CD4-positive, alpha-beta T cell treated with Interleukin-10 for 1 hour (primary cell): ENCODE data around the gene CFAP107.
"Not testable (repeated sequence)": the region's sequence is repeated elsewhere in the genome, so short reads cannot be mapped to it uniquely, and the experiment has no call there.

Source experiments
- DNase-seq: peaks from one replicate; pipeline ENCODE4 v3.0.0-alpha.2; 2020

CFAP107 gene, protein sequence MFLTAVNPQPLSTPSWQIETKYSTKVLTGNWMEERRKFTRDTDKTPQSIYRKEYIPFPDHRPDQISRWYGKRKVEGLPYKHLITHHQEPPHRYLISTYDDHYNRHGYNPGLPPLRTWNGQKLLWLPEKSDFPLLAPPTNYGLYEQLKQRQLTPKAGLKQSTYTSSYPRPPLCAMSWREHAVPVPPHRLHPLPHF

DNA sequence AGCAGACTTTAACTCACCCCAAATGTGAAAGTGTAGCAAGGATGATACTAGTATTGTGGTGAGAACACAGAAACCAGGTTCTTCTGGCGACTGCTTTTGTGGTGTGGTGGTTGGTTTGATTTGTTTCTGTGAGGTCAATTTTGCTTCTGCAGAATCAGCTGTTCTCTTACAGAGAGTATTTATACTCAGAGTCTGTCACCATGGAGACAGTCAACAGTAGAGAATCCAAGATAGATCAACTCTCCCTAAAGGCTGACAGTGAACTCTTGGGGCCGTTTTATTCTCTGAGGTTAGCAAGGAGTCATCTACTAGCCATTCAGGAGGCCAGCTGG lies at the start of gene CFAP107:
Gene CFAP107, plus strand, starts transcription at position 209 of the 332 bp plus-strand sequence. CDS start 231 bp downstream, outside the sequence.
- DNase-seq = no peak

- DNase-seq = no peak
These were observed 49.3 kb upstream of the CFAP107 start for GRCh38 chr1:12696658-12697057.

DNA sequence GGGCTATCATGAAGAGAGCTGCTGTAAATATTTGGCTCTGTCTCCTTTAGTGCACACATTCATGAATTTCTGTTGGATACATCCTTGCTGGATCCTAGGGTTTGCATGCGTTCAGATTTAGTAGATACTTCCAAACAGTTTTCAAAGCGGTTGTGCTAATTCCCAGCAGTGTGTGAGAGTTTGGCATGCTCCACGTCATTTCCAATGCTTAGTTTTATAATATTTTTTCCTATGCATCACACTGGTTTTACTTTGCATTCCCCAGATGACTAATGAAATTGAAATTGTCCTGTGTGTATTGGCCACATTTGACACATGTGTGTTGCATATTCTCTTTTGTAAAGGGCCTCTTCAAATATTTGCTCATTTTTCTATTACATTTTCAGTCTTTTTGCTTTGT lies 48.6 kb upstream of the CFAP107 start:
- no peak for DNase-seq

- no peak for DNase-seq
These were observed 42.1 kb upstream of the CFAP107 start for GRCh38 chr1:12703821-12704451.

DNA sequence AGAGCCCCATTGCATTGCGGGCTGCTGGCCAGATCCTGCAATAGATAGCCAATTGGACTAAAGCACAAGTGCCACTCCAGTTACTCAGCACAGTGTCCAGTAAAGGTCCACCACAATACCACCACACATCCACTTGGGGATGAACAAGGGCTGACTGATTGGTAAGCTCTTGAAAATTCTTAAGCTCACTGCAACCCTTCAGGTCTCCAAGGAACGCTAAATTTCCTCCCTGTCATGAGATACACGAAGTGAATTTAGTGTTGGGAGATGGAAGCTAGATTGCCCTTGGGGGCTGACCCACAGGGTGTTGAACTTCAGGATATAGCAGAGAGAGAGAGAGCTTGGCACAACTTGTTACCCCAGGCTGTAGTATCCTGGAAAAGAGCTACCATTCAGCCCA lies 39.9 kb upstream of the CFAP107 start:
- no peak for DNase-seq

DNA sequence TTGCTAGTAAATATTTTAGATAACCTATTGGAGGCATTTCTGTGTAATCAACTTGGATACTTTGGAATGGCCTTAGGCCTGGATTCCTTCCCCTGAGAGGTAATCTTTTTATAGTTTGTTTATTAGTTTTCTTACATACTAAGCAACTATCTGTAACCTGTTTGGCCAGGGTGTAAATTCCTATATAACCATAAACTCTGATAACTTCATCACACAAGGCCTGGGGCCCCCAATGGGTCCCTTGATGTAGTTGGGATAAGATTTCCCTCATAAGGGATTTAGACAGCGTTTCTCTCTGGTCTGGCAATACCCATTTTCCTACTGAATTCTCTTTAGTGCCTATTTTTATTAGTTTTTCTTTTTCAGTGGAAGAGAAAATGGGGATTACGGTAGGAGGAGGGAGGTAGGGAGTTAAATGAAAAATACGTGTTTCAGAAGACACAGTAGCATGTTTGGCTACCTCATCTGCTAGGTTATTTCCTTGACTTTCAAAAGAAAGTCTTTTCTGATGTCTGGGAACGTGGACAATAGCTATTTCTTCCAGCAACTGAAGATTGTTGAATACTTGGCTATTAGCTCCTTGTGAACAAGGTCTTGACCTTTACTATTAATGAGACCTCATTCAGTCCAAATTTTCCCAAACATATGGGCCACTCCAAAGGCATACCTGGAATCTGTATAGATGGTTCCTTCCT lies 37.5 kb upstream of the CFAP107 start:
- no peak for DNase-seq

- no peak for DNase-seq
These were observed 36.9 kb upstream of the CFAP107 start for GRCh38 chr1:12709091-12709491.

GRCh38 chr1:12709696-12710095 lies 36.3 kb upstream of the CFAP107 start:
- DNase-seq = no peak

DNA sequence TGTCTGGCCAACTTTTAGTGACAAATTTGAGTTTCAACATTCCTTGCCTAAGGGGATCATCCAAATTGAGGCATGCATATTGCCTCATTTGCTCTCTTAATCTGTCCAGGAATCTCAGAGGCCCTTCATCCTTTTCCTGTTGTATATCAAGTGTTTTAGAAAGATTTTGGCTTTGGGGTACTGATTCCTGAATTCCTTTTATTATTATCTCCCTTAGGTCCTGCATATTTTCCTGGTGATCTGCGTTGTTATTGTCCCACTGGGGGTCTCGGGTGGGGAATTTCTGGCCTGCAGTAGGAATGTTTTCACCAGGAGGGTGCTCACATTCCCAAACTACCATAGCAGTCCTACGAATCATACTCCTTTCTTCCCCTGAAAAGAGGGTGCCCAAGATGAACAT lies 34.5 kb upstream of the CFAP107 start:
- no peak for DNase-seq

DNA sequence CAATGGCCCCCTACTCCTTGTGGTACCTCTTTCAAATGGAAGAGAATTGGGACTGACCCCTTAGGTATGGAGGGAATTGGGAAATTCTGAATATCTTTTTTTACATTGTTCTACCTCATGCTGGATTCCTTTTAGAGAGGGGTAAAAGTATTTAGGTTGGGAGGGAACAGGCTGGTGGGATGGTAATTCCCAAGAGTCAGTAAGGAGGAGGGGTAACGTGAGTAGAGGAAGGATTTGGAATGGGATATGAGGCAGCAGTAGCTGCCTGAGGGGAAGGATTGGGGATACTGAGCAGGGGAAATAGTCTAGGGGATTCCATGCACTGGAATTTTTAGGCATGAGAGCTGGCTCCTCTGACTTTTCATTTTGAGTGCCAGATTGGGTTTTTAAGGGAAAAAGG lies 33.9 kb upstream of the CFAP107 start:
- DNase-seq = no peak

DNA sequence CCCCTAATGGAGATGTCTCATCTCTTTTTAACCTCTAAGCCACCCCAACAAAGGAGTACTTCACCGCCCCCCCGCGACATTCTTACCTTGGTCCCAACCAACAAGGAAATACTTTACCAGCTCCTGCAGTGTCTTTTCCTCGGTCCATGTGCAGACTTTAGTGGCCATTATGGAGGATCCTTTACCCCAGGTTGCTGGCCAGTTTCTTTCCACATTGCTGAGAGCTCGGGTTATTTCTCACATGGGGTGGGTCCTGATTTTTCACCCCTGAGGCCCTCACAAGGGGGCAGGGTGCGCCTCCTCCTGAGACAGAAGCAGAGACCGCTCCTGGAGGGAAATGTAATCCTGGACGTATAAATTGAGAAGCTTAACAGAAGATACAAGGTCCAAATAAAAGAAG lies 33.1 kb upstream of the CFAP107 start:
- no peak for DNase-seq

- DNase-seq = not testable (repeated sequence)
These were observed 32.3 kb upstream of the CFAP107 start for GRCh38 chr1:12713651-12714050.

DNA sequence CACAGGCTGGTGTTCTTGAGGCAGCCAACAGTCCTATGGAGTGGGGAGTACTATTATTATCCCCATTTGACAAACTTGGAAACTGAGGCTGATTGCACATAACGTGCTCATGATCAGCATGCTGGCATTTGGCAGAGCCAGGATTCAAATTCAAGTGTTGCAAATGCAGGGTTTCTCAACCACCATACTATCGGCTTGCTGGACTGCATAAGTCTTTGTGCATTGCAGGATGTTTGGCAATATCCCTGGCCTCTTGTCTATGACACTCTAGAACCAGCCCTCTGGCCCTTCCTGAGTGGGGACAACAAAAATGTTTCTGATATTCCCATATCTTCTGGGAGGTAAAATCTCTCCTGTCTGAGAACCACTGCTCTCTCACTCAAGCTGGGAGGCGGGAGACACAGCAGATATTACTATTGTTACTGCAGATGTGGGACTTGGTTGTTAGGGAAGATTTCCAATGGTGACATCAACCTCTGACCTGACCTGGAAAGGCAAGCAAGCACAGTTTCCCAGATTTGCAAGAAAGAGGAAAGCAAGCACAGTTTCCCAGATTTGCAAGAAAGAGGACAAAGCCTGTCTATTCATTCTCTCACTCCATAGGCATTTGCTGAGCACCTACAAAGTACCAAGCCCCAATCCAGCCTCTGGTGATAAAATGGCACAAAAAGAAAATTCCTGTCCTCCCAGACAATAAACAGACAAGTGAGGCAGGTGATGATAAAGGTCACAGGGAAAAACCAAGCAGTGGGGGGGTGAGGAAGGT lies 31.1 kb upstream of the CFAP107 start:
- no peak for DNase-seq

- DNase-seq = no peak
These were observed 30.0 kb upstream of the CFAP107 start, which contains the start of gene AADACL3 for GRCh38 chr1:12715896-12716437. AADACL3 (plus strand) TSS chr1:12716110; CDS start chr1:12716177, 67 bp downstream.

GRCh38 chr1:12717301-12717838 lies 28.6 kb upstream of the CFAP107 start:
- no peak for DNase-seq

- no peak for DNase-seq
These were observed 23.4 kb upstream of the CFAP107 start for GRCh38 chr1:12722626-12723025.

DNA sequence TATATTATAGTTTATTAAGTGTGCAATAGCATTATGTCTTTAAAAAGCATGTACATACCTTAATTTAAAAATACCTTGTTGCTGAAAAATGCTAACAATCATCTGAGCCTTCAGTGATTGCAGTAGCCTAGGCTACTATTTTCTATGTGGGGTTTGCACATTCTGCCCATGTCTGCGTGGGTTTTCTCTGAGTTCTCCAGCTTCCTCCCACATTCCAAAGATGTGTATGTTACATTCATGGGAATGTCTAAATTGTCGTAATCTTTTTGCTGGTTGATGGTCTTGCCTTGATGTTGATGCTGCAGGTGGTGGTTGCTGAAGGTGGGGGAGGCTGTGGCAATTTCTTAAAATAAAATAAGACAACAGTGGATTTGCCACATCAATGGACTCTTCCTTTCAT lies 17.6 kb upstream of the CFAP107 start:
- DNase-seq = no peak

GRCh38 chr1:12730156-12730555 lies 15.8 kb upstream of the CFAP107 start:
- DNase-seq = no peak

GRCh38 chr1:12731084-12731483 lies 14.9 kb upstream of the CFAP107 start:
- DNase-seq = not testable (repeated sequence)

DNA sequence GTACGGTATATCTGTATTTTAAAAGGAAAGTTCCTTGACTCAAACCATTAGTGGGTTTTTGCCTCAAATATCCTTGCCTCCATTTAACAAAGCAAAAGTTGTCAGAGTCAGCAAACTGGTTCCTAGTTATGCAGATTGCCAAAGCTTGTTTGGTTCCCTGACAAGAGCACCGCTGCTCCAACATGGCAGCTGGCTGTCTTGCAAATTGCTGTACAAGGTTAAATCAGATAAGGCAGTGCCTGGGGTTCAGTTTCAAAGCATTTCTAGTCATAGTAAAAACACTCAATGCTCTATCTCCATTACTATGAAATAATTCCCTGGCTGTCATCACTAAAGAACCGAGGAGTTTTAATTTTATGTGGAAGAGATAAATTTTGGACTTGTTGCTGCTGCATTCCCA lies 11.3 kb upstream of the CFAP107 start:
- no peak for DNase-seq

DNA sequence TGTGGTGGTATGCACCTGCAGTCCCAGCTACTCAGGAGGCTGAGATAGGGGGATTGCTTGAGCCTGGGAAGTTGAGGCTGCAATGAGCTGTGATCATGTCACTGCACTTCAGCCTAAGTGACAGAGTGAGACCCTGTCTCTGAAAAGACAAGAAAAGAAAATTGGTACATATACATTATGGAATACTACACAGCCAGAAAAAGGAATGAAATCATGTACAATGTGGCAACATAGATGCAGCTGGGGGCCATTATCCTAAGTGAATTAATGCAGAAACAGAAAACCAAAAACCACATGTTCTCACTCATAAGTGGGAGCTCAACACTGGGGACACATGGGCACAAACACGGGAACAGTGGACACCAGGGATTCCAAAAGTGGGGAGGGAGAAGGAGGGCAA lies 7.1 kb upstream of the CFAP107 start:
- DNase-seq = no peak

- DNase-seq = no peak
These were observed 6.4 kb upstream of the CFAP107 start for GRCh38 chr1:12739613-12740012.

DNA sequence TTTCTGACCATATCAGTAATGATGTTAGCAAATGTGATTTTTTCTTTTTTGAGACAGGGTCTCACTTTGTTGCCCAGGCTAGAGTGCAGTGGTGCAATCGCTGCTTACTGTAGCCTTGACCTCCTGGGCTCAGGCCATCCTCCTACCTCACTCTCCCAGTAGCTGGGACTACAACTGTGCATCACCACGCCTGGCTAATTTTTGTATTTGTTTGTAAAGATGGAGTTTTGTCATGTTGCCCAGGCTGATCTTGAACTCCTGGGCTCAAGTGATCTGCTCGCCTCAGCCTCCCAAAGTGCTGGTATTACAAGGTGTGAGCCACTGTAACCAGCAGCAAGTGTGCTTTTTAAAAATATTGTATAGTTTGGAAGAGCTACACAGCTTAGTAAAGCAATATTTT lies 4.1 kb upstream of the CFAP107 start:
- no peak for DNase-seq
